Tibial nerve (tissue), 4 donors: ENCODE data around the gene LRIG2.

ENCODE experiments used
- EP300 ChIP-seq, 2 donors: sonication (generic); formaldehyde crosslinking; IDR thresholded peaks; one replicate each; pipeline ENCODE4 v1.6.1; 2017; ENCODE audit warnings: antibody characterized with exemption in 2 of 2, mild to moderate bottlenecking in 1 of 2
- TF ChIP-seq, protein P1 (sequence below), 5 experiments: fragments of 200-600 bp in 3 of 5; fragments of 450-650 bp in 2 of 5; sonication (generic) in 3 of 5; IDR thresholded peaks; one replicate each; pipeline ENCODE4 v1.5.1; 2016 to 2019; ENCODE audit warnings: antibody characterized with exemption in 5 of 5, mild to moderate bottlenecking in 3 of 5, moderate library complexity in 2 of 5

DNA sequence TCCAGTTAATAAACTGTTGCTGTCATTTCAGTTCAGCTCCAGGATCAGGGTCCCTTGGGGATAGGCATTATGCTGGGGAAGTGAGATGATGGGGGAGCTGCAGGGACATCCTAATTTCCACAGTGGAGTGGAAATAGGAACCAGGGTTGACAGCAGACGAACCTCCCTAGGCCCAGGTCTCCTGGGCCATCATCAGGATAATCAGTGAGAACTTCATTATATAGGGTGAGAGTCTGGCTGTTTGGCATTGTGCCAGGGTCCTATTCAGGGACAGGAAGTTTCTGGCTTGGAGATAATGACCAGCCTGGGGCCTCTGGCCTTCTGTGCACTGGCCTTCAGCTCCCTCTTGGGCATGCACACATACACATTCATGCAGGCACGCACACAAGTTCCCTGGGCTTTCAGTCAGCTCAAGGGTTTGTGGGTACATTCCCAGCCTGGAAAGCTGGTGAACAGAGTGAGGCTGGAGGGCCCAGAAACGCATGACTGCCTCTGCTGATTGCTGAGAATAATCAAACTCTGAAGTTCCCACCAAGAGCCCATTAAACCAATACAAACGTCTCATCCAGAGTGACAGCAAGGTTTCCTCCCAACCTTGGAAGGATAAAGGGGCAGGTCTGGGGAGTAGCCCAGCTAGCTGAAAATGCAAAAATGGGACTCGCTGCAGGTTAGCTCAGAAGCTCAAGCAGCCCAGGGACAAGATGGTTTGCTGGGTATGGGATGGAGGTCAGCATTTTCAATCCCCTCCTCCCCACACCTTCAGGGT lies 13.9 kb upstream of the LRIG2 start:
- TF ChIP-seq, protein P1, sequence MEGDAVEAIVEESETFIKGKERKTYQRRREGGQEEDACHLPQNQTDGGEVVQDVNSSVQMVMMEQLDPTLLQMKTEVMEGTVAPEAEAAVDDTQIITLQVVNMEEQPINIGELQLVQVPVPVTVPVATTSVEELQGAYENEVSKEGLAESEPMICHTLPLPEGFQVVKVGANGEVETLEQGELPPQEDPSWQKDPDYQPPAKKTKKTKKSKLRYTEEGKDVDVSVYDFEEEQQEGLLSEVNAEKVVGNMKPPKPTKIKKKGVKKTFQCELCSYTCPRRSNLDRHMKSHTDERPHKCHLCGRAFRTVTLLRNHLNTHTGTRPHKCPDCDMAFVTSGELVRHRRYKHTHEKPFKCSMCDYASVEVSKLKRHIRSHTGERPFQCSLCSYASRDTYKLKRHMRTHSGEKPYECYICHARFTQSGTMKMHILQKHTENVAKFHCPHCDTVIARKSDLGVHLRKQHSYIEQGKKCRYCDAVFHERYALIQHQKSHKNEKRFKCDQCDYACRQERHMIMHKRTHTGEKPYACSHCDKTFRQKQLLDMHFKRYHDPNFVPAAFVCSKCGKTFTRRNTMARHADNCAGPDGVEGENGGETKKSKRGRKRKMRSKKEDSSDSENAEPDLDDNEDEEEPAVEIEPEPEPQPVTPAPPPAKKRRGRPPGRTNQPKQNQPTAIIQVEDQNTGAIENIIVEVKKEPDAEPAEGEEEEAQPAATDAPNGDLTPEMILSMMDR (IDR thresholded peaks at IDR 0.05): no peak
- no peak for TF ChIP-seq EP300 (IDR thresholded peaks at IDR 0.05)
